OCI-LY7 (cell line): Measurements from ENCODE around the gene SLC6A16. TPM values are rescaled to one million over a fixed set of nuclear protein-coding genes. Genes with fewer than 3 reads are reported as not detected.

Experiments
- BruUV-seq: library from RNA; stranded (reverse); fragments of 400-500 nt; replicated peaks from 2 replicates; lab custom pipeline; 2021; lab: Mats Ljungman, UMichigan
- CTCF ChIA-PET: fragments of 300-600 bp; sonication (Branson Sonifier 250); formaldehyde crosslinking; loops from one replicate; lab custom pipeline; 2022; ENCODE audit warnings: antibody characterized with exemption; ENCODE audit not compliant: unreplicated experiment; lab: Charles Lee
- POLR2A ChIA-PET: fragments of 300-600 bp; sonication (Branson Sonifier 250); formaldehyde crosslinking; loops from one replicate; lab custom pipeline; 2022; ENCODE audit warnings: antibody characterized with exemption; lab: Charles Lee
- DNase-seq: peaks from one replicate; pipeline ENCODE4 v3.0.0-alpha.2; 2015; ENCODE audit warnings: low spot score
- H2AFZ ChIP-seq: fragments of 200-600 bp; sonication (generic), shearing (Covaris generic); 2 replicates; pipeline ENCODE4 v1.6.1; 2014; ENCODE audit warnings: mild to moderate bottlenecking, antibody characterized with exemption, low read length, moderate library complexity
- H3K27ac ChIP-seq: fragments of 200-600 bp; sonication (generic); 2 replicates; pipeline ENCODE4 v1.5.1; 2014; ENCODE audit warnings: mixed run types, low read depth, mild to moderate bottlenecking, moderate library complexity, low read length, inconsistent platforms; ENCODE audit not compliant: poor library complexity, severe bottlenecking
- H3K36me3 ChIP-seq: fragments of 200-600 bp; sonication (generic); 2 replicates; pipeline ENCODE4 v1.6.1; 2014; ENCODE audit warnings: mild to moderate bottlenecking, antibody characterized with exemption, low read length, moderate library complexity, mixed read lengths; ENCODE audit not compliant: insufficient read depth
- H3K4me1 ChIP-seq: fragments of 200-600 bp; sonication (generic); 2 replicates; pipeline ENCODE4 v1.5.1; 2014; ENCODE audit warnings: mild to moderate bottlenecking, low read length; ENCODE audit not compliant: insufficient read depth, poor library complexity, severe bottlenecking
- H3K4me2 ChIP-seq: fragments of 200-600 bp; sonication (generic); 2 replicates; pipeline ENCODE4 v1.6.1; 2014; ENCODE audit warnings: mild to moderate bottlenecking, low read length
- H3K4me3 ChIP-seq: fragments of 200-600 bp; sonication (generic); 2 replicates; pipeline ENCODE4 v1.5.1; 2014; ENCODE audit warnings: mild to moderate bottlenecking, low read depth, low read length; ENCODE audit not compliant: poor library complexity, severe bottlenecking
- H3K79me2 ChIP-seq: fragments of 200-600 bp; sonication (generic); 2 replicates; pipeline ENCODE4 v1.6.1; 2016; ENCODE audit warnings: low read depth, mild to moderate bottlenecking, low read length, moderate library complexity, mixed read lengths; ENCODE audit not compliant: insufficient read depth
- H3K9me2 ChIP-seq: fragments of 200-600 bp; sonication (generic); 2 replicates; pipeline ENCODE4 v1.6.1; 2016; ENCODE audit warnings: mild to moderate bottlenecking, low read length, mixed read lengths; ENCODE audit not compliant: insufficient read depth
- H3K9me3 ChIP-seq: fragments of 200-600 bp; sonication (generic); 2 replicates; pipeline ENCODE4 v1.6.1; 2014; ENCODE audit warnings: mild to moderate bottlenecking, mixed run types, low read length, mixed read lengths
- H4K20me1 ChIP-seq: fragments of 200-600 bp; sonication (generic); 2 replicates; pipeline ENCODE4 v1.6.1; 2014; ENCODE audit warnings: mild to moderate bottlenecking, antibody characterized with exemption, low read length, moderate library complexity, mixed read lengths; ENCODE audit not compliant: insufficient read depth
- CTCF ChIP-seq: fragments of 200-600 bp; sonication (generic); conservative IDR thresholded peaks from 2 replicates; pipeline ENCODE4 v1.5.1; 2014; ENCODE audit warnings: mild to moderate bottlenecking, antibody characterized with exemption, low read length, moderate library complexity, mixed read lengths
- EZH2phosphoT487 ChIP-seq: fragments of 200-600 bp; sonication (generic); IDR thresholded peaks from 2 replicates; pipeline ENCODE4 v1.6.1; 2018; ENCODE audit warnings: low read depth, borderline replicate concordance, mild to moderate bottlenecking, mixed run types, antibody characterized with exemption, low read length, moderate library complexity, mixed read lengths
- intact Hi-C: fragments of 100-400 bp; cut with micrococcal nuclease; formaldehyde crosslinking; loops from one replicate; pipeline ENCODE4 v1.10.0; 2022; ENCODE audit not compliant: unreplicated experiment
- total RNA-seq, 2 experiments: library from RNA; depleted of rRNA in 1 of 2; stranded (reverse); fragments of >200 nt in 1 of 2; shearing (Covaris generic) in 1 of 2; gene quantifications; 2 replicates each; pipeline ENCODE4 v1.2.3, GENCODE V29; 2014 to 2022

SLC6A16 gene
- total RNA-seq, 2 experiments from 2014 or later: 2.8 to 15.8 TPM

GRCh38 chr19:49318296-49318695, 6.7 kb downstream of the SLC6A16 start:
- Histone ChIP-seq H3K9me2 (no peaks in the 10 kb centered on the region), H3K9me3 (peaks cover 44% of the 10 kb centered on the region), H3K36me3 (peaks cover 71% of the 10 kb centered on the region), H2AFZ (no peak overlapping the region), H3K27ac (no peak overlapping the region), H3K4me2 (no peak overlapping the region), H3K4me3 (no peak overlapping the region), H3K79me2 (peaks cover 14% of the 10 kb centered on the region; the same call in 1 of the 2 replicates), H3K4me1 (peaks cover 21% of the 10 kb centered on the region), H4K20me1 (no peaks in the 10 kb centered on the region)
- DNase-seq: no peak
- BruUV-seq: no TSS peak
- no peak for TF ChIP-seq EZH2phosphoT487
- TF ChIP-seq CTCF: no peak
- POLR2A ChIA-PET: interaction anchor here (0.5 to 1.3 kb wide), 5 partner anchors 8 to 374 kb away, joined by 3 to 5 read pairs (median 3); no protein-coding TSS in a partner anchor
- CTCF ChIA-PET: no interaction called here
- intact Hi-C loops: no loop called here

GRCh38 chr19:49316284-49316683, 8.7 kb downstream of the SLC6A16 start:
- no peak overlapping the region for H3K4me3 ChIP-seq
- TF ChIP-seq EZH2phosphoT487: no peak
- TF ChIP-seq CTCF: no peak
- peaks cover 28% of the 10 kb centered on the region for H3K4me1 ChIP-seq
- peaks cover 27% of the 10 kb centered on the region; the same call in 1 of the 2 replicates for H3K9me3 ChIP-seq
- no TSS peak for BruUV-seq
- intact Hi-C loops: no loop called here
- H3K4me2 ChIP-seq: no peak overlapping the region
- H2AFZ ChIP-seq: no peak overlapping the region
- no peaks in the 10 kb centered on the region for H4K20me1 ChIP-seq
- H3K9me2 ChIP-seq: no peaks in the 10 kb centered on the region
- peaks cover 53% of the 10 kb centered on the region for H3K36me3 ChIP-seq
- H3K79me2 ChIP-seq: peaks cover 9% of the 10 kb centered on the region; the same call in 1 of the 2 replicates
- DNase-seq: no peak
- no peak overlapping the region for H3K27ac ChIP-seq
- POLR2A ChIA-PET: no interaction called here
- CTCF ChIA-PET: no interaction called here

- Histone ChIP-seq H3K4me1 (peaks cover 39% of the 10 kb centered on the region), H4K20me1 (no peaks in the 10 kb centered on the region), H3K4me3 (no peak overlapping the region), H3K4me2 (no peak overlapping the region), H3K36me3 (peaks cover 55% of the 10 kb centered on the region), H3K9me2 (no peaks in the 10 kb centered on the region), H3K9me3 (peaks cover 16% of the 10 kb centered on the region; the same call in 1 of the 2 replicates), H2AFZ (no peak overlapping the region), H3K79me2 (peaks cover 9% of the 10 kb centered on the region; the same call in 1 of the 2 replicates), H3K27ac (no peak overlapping the region)
- POLR2A ChIA-PET: no interaction called here
- CTCF ChIA-PET: no interaction called here
- intact Hi-C loops: no loop called here
- no peak for TF ChIP-seq CTCF
- no peak for TF ChIP-seq EZH2phosphoT487
- no TSS peak for BruUV-seq
- no peak for DNase-seq
Measured at GRCh38 chr19:49315111-49315510, 9.9 kb downstream of the SLC6A16 start.
